ENCODE results near the gene TXNIP.

The TXNIP gene

DNA sequence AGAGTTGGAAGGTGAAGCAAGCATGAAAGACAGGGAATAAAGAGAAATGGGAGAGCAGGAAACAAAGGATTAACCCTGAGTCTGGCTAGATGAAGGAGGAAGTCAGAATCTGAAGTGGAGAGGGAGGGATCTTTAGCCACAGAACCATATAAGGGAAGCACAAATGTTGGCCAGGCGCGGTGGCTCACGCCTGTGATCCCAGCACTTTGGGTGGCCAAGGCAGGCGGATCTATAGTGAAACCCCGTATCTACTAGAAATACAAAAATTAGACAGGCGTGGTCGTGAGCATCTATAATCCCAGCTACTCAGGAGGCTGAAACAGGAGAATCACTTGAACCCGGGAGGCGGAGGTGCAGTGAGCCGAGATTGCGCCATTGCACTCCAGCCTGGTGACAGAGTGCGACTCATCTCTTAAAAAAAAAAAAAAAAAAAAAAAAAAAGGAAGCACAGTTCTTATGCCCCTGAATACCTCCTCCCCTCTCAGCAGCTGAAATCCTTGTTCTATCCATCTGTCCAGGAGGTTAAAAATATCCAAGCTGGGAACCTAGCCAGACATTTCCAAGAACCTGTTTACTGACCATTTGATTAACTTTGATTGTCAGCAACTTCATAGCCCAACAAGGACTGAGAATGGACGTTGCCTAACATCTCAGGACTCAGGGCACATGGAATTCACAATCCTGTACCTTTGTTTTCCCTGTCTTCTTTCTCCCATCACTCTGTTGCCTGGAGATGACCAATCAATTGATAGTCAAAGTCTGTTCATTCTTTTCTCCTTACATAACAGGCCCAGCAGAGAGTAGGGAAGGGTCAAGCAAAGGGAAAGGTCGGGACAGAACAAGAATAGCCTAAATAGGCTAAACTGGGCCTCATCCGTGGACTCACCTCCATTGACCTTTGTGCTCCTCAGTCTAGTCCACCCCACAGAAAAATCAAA, 10.6 kb downstream of the TXNIP start:
- DNase-seq, result no peak

DNA sequence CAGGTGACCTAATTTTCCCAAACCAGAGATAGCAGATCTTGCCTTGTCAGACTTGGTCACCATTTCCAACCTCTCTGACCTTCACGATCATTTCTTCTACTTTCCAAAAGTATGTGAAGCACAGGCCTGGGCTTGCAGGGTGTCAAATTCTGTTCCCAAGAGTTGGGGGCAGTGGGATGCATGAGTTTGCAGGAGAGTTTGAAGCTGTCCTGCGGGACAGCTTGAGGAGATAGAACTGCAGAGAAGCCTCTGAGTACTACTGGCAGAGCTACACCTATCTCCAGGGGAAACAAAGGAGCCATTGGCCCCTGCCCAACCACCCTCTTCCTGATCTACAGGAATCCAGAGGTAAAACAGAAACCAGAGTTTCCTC, 11.3 kb downstream of the TXNIP start:
- DNase-seq, result no peak

DNA sequence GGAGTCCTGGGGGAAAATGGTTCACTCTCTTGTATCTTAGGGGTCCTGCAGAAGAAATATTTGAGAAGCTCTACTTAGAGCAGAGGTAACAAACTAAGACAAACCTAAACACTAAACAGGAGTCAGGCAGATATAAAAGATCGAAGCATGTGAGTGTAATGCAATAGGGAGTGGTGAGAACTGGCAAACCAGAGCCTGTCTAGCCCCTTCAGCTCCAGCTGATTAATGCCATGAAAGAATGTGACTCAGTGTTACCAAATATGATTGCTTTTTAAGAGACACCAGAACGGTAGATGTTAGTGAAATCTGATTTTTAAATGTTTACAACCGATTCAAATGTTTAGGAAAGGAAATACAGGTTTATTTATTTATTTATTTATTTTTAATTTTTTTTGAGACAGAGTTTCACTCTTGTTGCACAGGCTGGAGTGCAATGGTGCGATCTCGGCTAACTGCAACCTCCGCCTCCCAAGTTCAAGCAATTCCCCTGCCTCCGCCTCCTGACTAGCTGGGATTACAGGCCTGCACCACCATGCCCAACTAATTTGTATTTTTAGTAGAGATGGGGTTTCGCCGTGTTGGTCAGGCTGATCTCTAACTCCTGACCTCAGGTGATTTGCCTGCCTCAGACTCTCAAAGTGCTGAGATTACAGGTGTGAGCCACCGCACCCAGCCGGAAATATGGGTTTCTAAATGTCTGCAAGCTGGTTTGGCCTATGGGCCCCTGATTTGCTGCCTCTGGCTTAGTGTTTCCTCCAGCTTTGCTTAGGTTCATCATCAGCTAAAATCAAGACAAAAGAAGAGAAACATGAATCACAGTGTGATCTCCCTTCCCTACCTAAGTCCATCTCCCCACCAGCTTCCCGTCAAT, 12.2 kb downstream of the TXNIP start:
- DNase-seq, result peak; percentile 60

DNA sequence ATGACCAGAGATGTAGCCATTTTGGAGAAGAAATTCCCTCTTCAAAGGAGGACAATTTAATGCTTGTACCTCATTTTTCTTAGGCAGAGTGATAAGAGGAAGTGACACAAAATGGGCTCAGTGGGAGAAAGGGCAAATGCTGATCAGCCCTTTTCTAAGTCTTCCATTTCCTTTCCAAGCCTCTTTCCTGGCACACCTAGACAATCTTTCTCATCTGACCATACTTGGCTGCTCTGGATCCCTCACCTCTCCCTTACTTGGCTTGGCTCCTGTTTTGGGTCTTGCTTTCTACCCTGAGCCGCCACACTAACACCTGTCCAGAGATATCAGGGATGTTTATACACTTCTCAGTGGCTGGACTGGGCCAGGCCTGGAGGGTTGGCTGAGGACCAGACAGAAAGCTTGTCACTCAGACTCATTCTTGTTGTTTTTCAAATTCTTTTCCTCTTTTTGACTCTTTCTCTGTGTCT, 13.1 kb downstream of the TXNIP start:
- no peak for DNase-seq

DNA sequence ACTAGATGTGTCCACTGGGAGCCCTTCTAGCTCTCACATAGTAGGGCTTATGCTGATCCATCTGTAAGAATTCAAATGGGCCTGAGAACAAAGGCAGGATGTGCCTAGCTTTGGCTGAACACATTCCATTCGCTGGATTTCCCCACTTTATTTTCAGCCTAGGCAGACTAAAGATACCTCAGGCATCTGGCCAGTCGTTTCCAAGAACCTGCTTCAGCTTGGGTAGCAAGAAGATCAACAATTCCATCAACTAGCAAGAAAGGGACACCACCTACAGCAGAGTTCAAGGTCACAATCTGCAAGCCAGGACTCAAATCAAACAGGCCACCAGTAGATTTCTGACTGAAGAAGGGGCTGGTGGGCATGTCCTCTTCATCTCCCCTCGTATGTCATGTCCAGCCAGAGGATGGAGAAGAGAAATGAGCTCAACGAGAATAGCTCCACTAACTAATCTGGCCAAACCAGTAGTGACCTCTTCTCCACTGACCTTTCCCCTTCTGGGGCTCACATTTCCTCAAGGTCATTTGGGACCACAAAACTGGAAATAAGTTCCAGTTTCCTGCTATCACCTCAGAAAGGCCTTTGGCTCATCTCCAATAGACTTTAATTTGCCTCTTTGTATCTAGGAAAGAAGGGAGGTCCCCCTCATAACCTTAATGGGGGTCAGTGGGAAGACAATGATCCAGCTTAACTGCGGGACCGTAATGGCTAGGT, 14.2 kb downstream of the TXNIP start:
- no peak for DNase-seq

DNA sequence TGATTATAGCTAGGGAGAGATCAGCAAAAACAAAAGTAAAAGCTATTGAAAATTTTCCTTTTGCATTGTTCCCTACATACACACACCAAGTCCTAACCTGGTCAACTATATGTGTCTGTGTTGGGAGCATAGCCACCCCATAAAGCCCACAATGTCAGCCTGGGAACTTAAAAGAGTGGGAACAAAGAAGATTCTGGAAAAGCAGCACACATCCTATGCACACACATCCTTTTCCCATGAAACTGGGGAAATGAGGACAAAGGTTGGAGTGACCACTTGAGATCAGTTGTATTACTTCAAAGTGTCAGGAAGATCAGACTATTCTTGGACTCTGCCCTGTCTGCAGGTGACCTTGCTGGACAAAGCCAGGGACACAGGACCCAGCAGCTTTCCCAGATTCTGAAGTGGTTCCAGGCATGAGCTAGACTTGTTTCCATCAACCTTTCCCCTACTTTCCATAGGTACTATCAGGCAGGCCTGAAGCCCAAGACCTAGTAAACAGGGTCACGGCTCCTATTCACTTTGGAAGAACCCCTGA, 15.9 kb downstream of the TXNIP start:
- DNase-seq, result no peak

DNA sequence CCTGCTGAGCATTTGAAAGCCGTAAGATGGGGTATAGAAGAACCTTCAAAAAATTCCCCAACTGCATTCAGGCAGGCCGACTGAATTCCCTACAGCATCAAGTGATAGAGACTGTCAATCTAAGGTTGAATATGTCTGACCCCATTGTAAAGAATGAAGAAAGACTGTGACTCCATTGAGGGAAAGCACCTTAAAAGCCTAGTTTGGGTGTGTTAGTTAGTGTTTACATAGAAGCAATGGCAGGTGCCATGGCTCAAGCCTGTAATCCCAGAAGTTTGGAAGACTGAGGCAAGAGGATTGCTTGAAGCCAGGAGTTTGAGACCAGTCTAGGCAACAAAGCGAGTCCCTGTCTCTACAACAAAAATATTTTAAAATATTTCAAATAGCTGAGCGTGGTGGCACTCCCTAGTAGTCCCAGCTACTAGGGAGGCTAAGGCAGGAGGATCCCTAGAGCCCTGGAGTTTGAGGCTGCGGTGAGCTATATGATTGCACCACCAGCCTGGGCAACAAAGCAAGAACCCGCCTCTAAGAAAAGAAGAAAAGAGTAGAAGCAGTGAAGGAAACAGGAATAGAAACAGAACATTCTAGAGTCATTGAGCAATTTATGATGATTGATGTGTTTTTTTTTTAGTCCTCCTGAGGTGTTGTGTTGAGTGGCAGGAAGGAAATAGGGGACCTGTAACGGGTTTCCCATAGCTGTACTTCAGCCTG, 16.5 kb downstream of the TXNIP start:
- DNase-seq, result peak; percentile 67

DNA sequence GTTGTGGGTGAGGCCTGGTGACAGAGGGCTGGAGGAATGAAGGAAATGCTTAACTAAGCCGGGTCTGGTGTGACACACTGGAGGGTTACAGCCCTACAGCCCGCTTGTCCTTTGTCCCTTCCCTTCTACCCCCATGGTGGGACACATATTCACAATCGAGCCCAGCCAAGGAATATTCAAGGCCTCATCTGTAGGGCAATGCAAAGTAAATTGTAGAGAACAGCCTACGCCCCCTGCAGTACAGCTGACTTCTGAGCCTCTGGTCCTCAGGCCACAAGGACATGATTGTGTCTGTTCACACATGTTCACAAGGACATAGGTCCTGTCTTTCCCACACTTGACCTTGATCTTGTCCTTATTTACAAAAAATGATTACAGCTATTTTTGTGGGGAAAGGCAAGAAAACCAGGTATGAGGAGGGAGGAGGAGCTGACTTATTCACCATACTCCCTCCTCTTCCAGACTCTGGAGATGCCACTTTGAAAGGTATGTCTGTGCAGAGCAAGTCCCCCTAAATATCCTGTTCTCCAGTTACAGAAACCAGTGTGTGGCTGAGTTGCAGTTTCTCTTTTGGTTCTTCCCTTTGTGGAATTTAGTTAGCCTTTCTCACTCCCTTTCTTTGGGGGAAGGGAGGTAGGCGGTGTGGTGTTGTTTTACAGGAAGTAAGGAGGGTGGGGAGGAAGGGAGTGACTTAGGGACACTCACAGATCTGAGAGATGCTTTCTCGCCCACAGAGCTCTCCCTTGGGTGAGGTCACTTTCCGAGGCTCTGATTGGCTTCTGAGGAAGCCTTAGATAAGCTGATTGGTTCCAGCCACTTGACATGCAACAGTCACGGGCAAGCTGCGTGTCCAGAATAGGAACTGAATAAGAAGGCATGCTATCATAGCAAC, 17.3 kb downstream of the TXNIP start:
- peak; percentile 93 for DNase-seq

DNA sequence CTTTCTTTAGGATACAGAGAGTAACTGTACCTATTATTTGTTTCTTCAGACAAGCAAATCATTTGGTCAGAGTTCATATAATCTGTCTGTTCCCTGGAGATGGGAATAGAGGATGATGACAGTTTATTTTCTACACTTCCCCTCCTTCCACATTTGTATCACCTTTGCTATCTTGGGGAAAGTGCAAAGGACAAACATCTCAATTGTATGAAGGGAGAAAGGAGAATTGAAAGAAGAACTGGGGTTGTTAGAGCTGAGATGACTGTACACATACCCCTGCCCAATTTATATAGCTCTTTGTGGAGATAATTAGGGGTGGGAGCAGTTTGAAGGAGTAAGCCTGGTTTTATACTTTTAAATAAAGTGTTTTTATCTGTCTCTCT, 17.9 kb downstream of the TXNIP start:
- DNase-seq, result no peak

DNA sequence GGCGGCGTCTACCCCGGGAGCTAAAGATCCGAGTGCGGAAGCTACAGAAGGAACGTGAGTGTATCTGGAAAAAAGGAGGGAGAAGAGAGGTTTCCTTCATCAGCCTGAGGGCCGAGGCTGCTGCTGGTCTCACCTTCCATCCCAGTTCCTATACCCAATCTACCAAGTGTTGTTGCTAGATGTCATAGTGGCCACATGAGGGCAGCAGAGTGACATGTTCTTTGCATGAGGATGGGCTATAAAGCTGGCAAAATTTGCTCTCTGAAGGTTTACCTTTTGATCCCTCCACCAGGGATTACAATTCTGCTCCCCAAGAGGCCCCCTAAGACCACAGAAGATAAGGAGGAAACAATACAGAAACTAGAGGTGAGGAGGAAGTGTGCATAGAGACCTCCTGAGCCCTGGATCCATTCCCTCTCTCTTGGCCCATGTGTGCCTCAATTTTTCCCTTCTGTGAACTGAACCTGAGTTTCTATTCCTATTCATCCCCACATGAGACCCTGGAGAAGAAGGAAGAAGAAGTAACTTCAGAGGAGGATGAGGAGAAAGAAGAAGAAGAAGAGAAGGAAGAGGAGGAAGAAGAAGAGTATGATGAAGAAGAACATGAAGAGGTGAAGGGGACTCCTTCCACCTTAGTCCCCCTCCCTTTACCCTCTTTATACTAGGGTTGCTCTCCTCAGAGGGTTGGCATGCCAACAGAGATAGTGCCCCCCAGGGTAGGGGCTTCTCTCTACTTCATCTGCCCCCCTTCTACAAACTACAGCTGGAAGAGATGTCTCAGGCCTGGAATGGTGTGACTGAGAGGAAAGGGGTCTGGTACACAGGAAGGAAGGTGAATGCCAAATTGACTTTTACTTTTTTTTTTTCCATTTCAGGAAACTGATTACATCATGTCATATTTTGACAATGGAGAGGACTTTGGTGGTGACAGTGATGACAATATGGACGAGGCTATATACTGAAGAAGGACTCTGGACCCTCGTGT, 18.6 kb downstream of the TXNIP start:
- peak; percentile 87 for DNase-seq

DNA sequence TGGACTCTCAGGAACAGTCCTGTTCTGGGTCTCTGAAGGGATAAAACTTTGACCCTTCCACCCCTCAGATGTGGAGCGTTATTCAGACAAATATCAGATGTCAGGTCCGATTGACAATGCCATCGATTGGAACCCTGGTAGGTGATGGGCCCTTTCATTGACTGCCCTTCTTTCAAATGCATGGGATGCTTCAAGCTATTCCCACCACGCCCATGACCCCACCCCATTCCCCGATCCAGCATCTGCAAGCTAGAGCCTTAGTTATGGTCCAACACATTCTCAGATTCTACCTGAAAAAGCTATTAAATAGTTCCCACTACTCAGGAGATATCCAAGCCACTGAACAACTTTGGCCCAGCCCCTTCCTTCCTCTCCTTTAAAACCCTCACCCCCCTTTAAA, 19.4 kb downstream of the TXNIP start:
- no peak for DNase-seq

DNA sequence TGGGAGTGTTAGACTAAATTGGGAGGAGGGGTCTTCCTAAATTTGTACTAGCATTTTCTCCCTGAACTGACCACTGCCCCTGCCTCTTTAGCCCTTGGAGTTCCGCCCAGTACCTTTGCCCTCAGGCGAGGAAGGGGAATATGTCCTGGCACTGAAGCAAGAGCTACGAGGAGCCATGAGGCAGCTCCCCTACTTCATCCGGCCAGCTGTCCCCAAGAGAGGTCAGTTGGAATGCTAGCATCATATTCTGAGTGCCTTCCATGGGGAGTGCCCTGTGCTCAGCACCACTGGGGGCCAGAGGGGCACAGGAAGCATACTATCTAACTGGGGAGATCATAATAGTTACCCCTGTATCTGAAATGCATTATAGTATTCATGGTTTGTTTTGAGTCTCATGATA, 21.2 kb downstream of the TXNIP start:
- no peak for DNase-seq

DNA sequence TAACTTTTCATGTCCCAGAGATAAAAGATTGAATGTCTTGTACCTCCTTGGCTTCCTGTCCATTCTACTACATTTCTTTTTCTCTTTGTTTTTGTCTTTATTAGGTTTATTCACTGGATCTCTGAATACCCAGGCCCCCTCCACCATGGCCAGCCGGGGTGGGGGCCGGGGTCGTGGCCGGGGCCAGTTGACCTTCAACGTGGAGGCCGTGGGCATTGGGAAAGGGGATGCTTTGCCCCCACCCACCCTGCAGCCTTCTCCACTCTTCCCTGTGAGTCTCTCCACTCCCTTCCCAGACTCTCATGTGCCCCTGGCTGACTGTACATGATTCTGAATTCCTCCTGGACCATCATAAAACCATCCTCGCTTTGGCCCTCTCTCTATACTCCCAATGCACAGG, 21.7 kb downstream of the TXNIP start:
- DNase-seq, result no peak

DNA sequence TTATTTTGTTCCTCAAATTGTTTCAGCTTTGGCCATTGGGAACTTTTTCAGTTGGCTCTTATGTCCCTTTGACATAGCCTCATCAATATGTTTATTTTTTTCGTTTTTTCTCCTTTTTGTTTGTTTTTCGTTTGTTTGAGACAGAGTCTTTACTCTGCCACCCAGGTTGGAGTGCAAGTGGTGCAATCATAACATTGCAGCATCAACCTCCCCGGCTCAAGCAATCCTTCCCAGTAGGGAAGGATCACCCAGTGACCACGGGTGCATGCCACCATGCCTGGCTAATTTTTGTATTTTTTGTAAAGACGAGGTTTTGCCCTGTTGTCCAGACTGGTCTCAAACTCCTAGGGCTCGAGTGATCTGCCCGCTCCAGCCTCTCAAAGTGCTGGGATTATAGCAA, 23.8 kb downstream of the TXNIP start:
- no peak for DNase-seq

DNA sequence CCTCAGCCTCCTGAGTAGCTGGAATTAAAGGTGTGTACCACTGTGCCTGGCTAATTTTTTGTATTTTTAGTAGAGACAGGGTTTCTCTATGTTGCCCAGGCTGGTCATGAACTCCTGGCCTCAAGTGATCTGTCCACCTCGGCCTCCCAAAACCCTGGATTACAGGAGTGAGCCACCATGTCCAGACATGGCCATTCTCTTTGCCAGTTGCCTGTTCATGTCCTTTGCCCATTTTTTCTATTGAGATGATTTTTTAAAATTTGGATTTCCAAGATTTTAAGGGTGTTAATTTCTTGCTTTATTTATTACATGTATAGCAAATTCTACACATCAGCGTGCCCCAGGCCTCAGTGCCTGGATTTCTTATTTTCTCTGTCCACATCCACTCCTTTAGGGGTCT, 29.1 kb downstream of the TXNIP start:
- no peak for DNase-seq

DNA sequence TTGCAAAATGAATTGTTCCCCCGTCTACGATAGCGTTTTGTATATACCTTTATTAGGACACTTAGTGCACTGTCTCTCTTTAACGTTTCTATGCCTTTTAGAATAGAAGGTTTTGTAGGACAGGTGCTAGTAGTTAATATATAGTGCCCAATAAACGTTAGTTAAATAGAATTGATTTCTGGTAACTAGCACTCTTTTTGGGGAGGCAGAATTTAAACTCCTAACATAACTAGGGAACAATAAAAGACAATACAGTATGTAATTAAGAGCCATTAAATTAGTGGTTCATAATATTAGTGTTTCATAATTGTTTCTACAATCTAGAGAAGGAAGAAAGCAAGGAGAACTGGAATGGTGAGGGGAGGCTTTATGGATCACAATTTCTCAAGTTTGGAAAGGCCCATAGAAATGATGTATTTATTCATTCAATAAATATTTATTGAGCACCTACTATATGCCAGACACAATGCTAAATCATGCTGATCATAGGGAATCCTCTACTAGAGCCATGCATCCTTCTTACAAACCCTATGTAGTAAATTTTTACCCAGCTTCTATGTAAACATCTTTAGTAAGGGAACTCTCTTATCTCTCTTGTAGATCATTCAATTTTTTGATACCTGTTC, 31.1 kb downstream of the TXNIP start:
- DNase-seq, result no peak

DNA sequence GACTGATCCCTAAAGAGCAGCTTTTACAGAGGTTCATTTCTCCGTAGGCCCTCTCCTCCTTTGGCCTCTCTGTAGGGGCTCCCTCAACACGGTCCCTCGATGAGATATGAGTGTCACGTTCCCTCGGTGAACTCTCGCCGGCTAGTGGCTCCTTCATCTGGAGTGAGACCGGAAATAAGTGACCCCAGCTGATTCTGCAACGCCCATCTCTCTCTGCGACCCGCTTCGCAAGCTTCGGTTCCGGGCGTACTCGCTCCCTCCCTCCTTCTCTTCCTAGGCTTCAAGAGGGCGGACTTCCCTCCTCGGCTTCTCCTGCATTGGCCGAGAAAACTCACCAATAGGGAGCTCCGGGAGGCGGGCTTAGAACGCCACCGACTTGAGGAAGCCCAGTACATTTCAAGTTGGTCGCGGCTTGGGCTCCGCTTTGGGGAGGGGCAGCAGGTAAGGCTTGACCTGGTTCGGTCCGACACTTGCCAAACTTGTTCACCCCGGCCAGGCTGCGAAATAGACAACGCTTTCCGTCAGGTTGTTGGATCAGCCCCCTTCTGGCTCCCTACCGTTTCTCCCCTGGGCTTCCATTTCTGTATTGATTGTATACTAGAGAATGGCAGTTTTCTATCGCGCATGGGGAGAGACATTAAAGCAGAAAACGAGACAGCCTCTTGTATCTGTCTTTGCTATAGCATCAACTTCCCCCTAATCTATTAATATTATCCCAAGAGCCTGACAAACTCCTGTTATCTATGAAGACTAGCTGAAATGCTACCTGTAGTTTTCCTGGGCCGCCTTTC, 31.9 kb downstream of the TXNIP start, which contains the start of the genes ANKRD34A and POLR3GL:
ANKRD34A (minus strand) TSS at position 248 of the 791 bp plus-strand sequence. CDS start 2,816 bp downstream, outside the sequence.
POLR3GL (plus strand) TSS at position 363 of the 791 bp plus-strand sequence. CDS start 10,176 bp downstream, outside the sequence.
- peak; percentile 93 for DNase-seq
